SK-N-SH (cell line): ENCODE results near the gene DZIP1.

Experiments
- EZH2phosphoT487 ChIP-seq: fragments of 200-600 bp; sonication (generic); IDR thresholded peaks from 2 replicates; pipeline ENCODE4 v1.6.1; 2017; ENCODE audit warnings: low read depth, mixed run types, mild to moderate bottlenecking, antibody characterized with exemption, moderate library complexity, borderline replicate concordance
- MXI1 ChIP-seq: IDR thresholded peaks from 2 replicates; pipeline ENCODE4 v1.6.1; 2012; ENCODE audit warnings: mild to moderate bottlenecking, low read depth, low read length, improper control_type of control experiment
- POLR2AphosphoS5 ChIP-seq: IDR thresholded peaks from 2 replicates; pipeline ENCODE4 v1.6.1; 2012; ENCODE audit warnings: low read depth, low read length
- RFX5 ChIP-seq: IDR thresholded peaks from 2 replicates; pipeline ENCODE4 v1.6.1; 2012; ENCODE audit warnings: mild to moderate bottlenecking, improper control_type of control experiment, low read length
- TCF12 ChIP-seq: IDR thresholded peaks from 2 replicates; pipeline ENCODE4 v1.4.0; 2012
- YY1 ChIP-seq: IDR thresholded peaks from 2 replicates; pipeline ENCODE4 v1.4.0; 2012; ENCODE audit warnings: low read depth, mild to moderate bottlenecking
- TF ChIP-seq, protein P1 (sequence below): fragments of 200-600 bp; sonication (generic); IDR thresholded peaks from 2 replicates; pipeline ENCODE4 v1.6.1; 2017; ENCODE audit warnings: antibody characterized with exemption, mild to moderate bottlenecking, moderate library complexity
- TF ChIP-seq, protein P2 (sequence below): fragments of 150-350 bp; IDR thresholded peaks from 2 replicates; pipeline ENCODE4 v1.6.1; 2016; ENCODE audit warnings: mild to moderate bottlenecking, low read depth, low read length
- TF ChIP-seq, protein P3 (sequence below): IDR thresholded peaks from 2 replicates; pipeline ENCODE4 v1.4.0; 2012; ENCODE audit warnings: low read depth
- TF ChIP-seq, protein P4 (sequence below): fragments of 150-350 bp; IDR thresholded peaks from 2 replicates; pipeline ENCODE4 v1.6.1; 2017; ENCODE audit warnings: antibody characterized with exemption, low read length, low read depth, borderline replicate concordance

DNA sequence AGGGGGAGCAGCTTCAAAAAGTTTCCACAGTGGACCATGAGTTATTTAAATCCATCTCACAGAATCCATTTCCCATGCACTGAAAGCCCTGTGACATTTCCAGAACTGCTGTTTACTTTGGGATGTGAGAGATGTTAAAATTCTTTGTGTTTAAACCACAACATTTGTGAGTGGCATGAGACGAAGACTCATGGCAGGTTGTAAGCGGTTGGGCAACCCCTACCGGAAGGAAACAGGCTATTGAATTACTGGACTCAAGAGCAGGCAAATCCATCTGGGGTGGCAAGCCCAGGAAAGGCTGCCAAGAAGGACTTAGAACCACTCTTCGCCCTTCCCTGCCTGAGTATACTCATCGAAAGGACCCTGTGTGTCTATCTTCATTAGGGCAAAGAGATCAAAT is 114.3 kb downstream of the DZIP1 start:
- TF ChIP-seq, protein P1, sequence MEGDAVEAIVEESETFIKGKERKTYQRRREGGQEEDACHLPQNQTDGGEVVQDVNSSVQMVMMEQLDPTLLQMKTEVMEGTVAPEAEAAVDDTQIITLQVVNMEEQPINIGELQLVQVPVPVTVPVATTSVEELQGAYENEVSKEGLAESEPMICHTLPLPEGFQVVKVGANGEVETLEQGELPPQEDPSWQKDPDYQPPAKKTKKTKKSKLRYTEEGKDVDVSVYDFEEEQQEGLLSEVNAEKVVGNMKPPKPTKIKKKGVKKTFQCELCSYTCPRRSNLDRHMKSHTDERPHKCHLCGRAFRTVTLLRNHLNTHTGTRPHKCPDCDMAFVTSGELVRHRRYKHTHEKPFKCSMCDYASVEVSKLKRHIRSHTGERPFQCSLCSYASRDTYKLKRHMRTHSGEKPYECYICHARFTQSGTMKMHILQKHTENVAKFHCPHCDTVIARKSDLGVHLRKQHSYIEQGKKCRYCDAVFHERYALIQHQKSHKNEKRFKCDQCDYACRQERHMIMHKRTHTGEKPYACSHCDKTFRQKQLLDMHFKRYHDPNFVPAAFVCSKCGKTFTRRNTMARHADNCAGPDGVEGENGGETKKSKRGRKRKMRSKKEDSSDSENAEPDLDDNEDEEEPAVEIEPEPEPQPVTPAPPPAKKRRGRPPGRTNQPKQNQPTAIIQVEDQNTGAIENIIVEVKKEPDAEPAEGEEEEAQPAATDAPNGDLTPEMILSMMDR: no peak
- TF ChIP-seq, protein P2, sequence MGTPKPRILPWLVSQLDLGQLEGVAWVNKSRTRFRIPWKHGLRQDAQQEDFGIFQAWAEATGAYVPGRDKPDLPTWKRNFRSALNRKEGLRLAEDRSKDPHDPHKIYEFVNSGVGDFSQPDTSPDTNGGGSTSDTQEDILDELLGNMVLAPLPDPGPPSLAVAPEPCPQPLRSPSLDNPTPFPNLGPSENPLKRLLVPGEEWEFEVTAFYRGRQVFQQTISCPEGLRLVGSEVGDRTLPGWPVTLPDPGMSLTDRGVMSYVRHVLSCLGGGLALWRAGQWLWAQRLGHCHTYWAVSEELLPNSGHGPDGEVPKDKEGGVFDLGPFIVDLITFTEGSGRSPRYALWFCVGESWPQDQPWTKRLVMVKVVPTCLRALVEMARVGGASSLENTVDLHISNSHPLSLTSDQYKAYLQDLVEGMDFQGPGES: no peak
- TF ChIP-seq, protein P3, sequence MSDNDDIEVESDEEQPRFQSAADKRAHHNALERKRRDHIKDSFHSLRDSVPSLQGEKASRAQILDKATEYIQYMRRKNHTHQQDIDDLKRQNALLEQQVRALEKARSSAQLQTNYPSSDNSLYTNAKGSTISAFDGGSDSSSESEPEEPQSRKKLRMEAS: no peak
- no peak for TF ChIP-seq POLR2AphosphoS5
- no peak for TF ChIP-seq EZH2phosphoT487
- TF ChIP-seq TCF12: peak; percentile 45
- no peak for TF ChIP-seq YY1
- TF ChIP-seq, protein P4, sequence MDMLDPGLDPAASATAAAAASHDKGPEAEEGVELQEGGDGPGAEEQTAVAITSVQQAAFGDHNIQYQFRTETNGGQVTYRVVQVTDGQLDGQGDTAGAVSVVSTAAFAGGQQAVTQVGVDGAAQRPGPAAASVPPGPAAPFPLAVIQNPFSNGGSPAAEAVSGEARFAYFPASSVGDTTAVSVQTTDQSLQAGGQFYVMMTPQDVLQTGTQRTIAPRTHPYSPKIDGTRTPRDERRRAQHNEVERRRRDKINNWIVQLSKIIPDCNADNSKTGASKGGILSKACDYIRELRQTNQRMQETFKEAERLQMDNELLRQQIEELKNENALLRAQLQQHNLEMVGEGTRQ: no peak
- TF ChIP-seq RFX5: no peak
- no peak for TF ChIP-seq MXI1
